Gastrocnemius medialis (tissue), 4 donors: ENCODE data around the gene TMEM43. TPM values are rescaled to one million over a fixed set of nuclear protein-coding genes. Genes with fewer than 3 reads are reported as not detected.
A peak's percentile ranks its signal among the peaks of the same experiment; 100 is the strongest.

ENCODE experiments used
- ATAC-seq, 2 donors: fragments of 150-250 bp; one replicate each; pipeline ENCODE4 v1.9.1; 2016
- DNase-seq, 2 donors: peaks; one replicate each; pipeline ENCODE4 v3.0.0-alpha.2; 2019
- H3K27ac ChIP-seq, 4 donors: fragments of 200-600 bp; sonication (generic); 1 replicate in 1 of 4; 2 replicates in 3 of 4; pipeline ENCODE4 v1.5.1; 2016 to 2018; ENCODE audit warnings: mild to moderate bottlenecking in 2 of 4, moderate library complexity in 1 of 4
- H3K27me3 ChIP-seq, 3 donors: fragments of 200-600 bp; sonication (generic) in 2 of 3; 1 replicate in 1 of 3; 2 replicates in 2 of 3; pipeline versions ENCODE4 v1.5.1 to v1.6.0; 2016 to 2019; ENCODE audit warnings: mild to moderate bottlenecking in 1 of 3, moderate library complexity in 1 of 3
- H3K36me3 ChIP-seq, 2 donors: fragments of 200-600 bp; sonication (generic) in 1 of 2; one replicate each; pipeline ENCODE4 v1.5.1; 2017 to 2018
- H3K4me1 ChIP-seq, 2 donors: fragments of 200-600 bp; sonication (generic) in 1 of 2; one replicate each; pipeline ENCODE4 v1.5.1; 2016 to 2017; ENCODE audit warnings: mild to moderate bottlenecking in 2 of 2
- H3K4me3 ChIP-seq, 4 donors: fragments of 200-600 bp; sonication (generic) in 3 of 4; 1 replicate in 1 of 4; 2 replicates in 3 of 4; pipeline ENCODE4 v1.5.1; 2016 to 2019; ENCODE audit warnings: mild to moderate bottlenecking in 2 of 4
- H3K9me3 ChIP-seq, 3 donors: fragments of 200-600 bp; sonication (generic) in 2 of 3; 1 replicate in 1 of 3; 2 replicates in 2 of 3; pipeline ENCODE4 v1.5.1; 2016 to 2019
- POLR2A ChIP-seq, 2 donors: fragments of 450-650 bp; IDR thresholded peaks; one replicate each; pipeline ENCODE4 v1.6.1; 2017; ENCODE audit warnings: antibody characterized with exemption in 2 of 2, mild to moderate bottlenecking in 2 of 2, moderate library complexity in 2 of 2
- in situ Hi-C, 4 donors: fragments of 200-750 bp; cut with MboI; loops; one replicate each; pipeline versions ENCODE4 v1.15.0 to v1.8.0; 2017; ENCODE audit warnings: low sequenced_read_pairs in 4 of 4
- intact Hi-C: fragments of 100-400 bp; cut with DNase I; formaldehyde crosslinking; loops from one replicate; pipeline ENCODE4 v1.15.1; 2023; ENCODE audit warnings: low total_unique reads
- total RNA-seq, 4 donors: library from RNA; depleted of rRNA; stranded (reverse); fragments of >200 nt; gene quantifications; one replicate each; pipeline versions ENCODE4 v1.1.0 to v1.2.3, GENCODE V29; 2016
- TF ChIP-seq, protein P1 (sequence below), 5 experiments: fragments of 450-650 bp in 3 of 5; fragments of 200-600 bp in 2 of 5; sonication (generic) in 2 of 5; IDR thresholded peaks in 4 of 5; conservative IDR thresholded peaks in 1 of 5; 1 replicate in 4 of 5; 2 replicates in 1 of 5; pipeline ENCODE4 v1.5.1; 2016 to 2019; ENCODE audit warnings: antibody characterized with exemption in 5 of 5, mild to moderate bottlenecking in 3 of 5, moderate library complexity in 3 of 5

The TMEM43 gene
- total RNA-seq, 4 donors from 2014 or later: 68.2 to 128 (median 78.6) TPM

GRCh38 chr3:14156843-14157561 is 32.1 kb downstream of the TMEM43 start:
- Histone ChIP-seq H3K4me1 (peaks cover 10 to 19% of the 10 kb centered on the region in 2 donors), H3K4me3 (no peak overlapping the region), H3K36me3 (peaks cover 0 to 63% of the 10 kb centered on the region in 2 donors), H3K27me3 (no peaks in the 10 kb centered on the region), H3K27ac (peak overlapping the region; percentile 72 to 85 (median 75)), H3K9me3 (peaks cover 0 to 4% (median 0%) of the 10 kb centered on the region in 3 donors)
- DNase-seq (peak; percentile 77 to 87), ATAC-seq (peak; percentile 96 to 99)
- in situ Hi-C loops (no loop called here), intact Hi-C loops (no loop called here)
- no peak for TF ChIP-seq POLR2A (IDR thresholded peaks at IDR 0.05)
- TF ChIP-seq, protein P1, sequence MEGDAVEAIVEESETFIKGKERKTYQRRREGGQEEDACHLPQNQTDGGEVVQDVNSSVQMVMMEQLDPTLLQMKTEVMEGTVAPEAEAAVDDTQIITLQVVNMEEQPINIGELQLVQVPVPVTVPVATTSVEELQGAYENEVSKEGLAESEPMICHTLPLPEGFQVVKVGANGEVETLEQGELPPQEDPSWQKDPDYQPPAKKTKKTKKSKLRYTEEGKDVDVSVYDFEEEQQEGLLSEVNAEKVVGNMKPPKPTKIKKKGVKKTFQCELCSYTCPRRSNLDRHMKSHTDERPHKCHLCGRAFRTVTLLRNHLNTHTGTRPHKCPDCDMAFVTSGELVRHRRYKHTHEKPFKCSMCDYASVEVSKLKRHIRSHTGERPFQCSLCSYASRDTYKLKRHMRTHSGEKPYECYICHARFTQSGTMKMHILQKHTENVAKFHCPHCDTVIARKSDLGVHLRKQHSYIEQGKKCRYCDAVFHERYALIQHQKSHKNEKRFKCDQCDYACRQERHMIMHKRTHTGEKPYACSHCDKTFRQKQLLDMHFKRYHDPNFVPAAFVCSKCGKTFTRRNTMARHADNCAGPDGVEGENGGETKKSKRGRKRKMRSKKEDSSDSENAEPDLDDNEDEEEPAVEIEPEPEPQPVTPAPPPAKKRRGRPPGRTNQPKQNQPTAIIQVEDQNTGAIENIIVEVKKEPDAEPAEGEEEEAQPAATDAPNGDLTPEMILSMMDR (IDR thresholded peaks at IDR 0.05 in 4 of 5, conservative IDR thresholded peaks at IDR 0.05 in 1 of 5): no peak

- peaks cover 0 to 68% of the 10 kb centered on the region in 2 donors for H3K36me3 ChIP-seq
Observed at GRCh38 chr3:14157951-14158350, 33.1 kb downstream of the TMEM43 start.

GRCh38 chr3:14158370-14158769 is 33.5 kb downstream of the TMEM43 start:
- peaks cover 0 to 6% (median 0%) of the 10 kb centered on the region in 3 donors for H3K9me3 ChIP-seq
- no peaks in the 10 kb centered on the region for H3K27me3 ChIP-seq
- no peak for ATAC-seq
- intact Hi-C loops: no loop called here
- no peak overlapping the region for H3K4me3 ChIP-seq
- TF ChIP-seq, protein P1 (IDR thresholded peaks at IDR 0.05 in 4 of 5, conservative IDR thresholded peaks at IDR 0.05 in 1 of 5): no peak
- no peak for TF ChIP-seq POLR2A (IDR thresholded peaks at IDR 0.05)
- in situ Hi-C loops: no loop called here
- peak overlapping the region in 2 of 4 donors; percentile 73 to 77 for H3K27ac ChIP-seq
- H3K36me3 ChIP-seq: peaks cover 0 to 72% of the 10 kb centered on the region in 2 donors
- DNase-seq: no peak
- H3K4me1 ChIP-seq: peaks cover 10 to 19% of the 10 kb centered on the region in 2 donors

More at GRCh38 chr3:14157951-14158350, 33.1 kb downstream of the TMEM43 start:
- Histone ChIP-seq H3K27ac (peak overlapping the region; percentile 72 to 85 (median 75)), H3K9me3 (peaks cover 0 to 6% (median 0%) of the 10 kb centered on the region in 3 donors), H3K4me3 (no peak overlapping the region), H3K27me3 (no peaks in the 10 kb centered on the region), H3K4me1 (peaks cover 10 to 19% of the 10 kb centered on the region in 2 donors)
- intact Hi-C loops: no loop called here
- in situ Hi-C loops: no loop called here
- TF ChIP-seq POLR2A (IDR thresholded peaks at IDR 0.05): no peak
- TF ChIP-seq, protein P1 (IDR thresholded peaks at IDR 0.05 in 4 of 5, conservative IDR thresholded peaks at IDR 0.05 in 1 of 5): no peak
- ATAC-seq (no peak), DNase-seq (no peak)

- H3K27ac ChIP-seq: no peak overlapping the region
- peaks cover 0 to 6% (median 0%) of the 10 kb centered on the region in 3 donors for H3K9me3 ChIP-seq
- in situ Hi-C loops (no loop called here), intact Hi-C loops (no loop called here)
- no peak overlapping the region for H3K4me3 ChIP-seq
- H3K27me3 ChIP-seq: no peaks in the 10 kb centered on the region
- H3K4me1 ChIP-seq: peaks cover 10 to 19% of the 10 kb centered on the region in 2 donors
- no peak for DNase-seq
- no peak for ATAC-seq
- TF ChIP-seq POLR2A (IDR thresholded peaks at IDR 0.05): no peak
- TF ChIP-seq, protein P1 (IDR thresholded peaks at IDR 0.05 in 4 of 5, conservative IDR thresholded peaks at IDR 0.05 in 1 of 5): no peak
- peaks cover 0 to 77% of the 10 kb centered on the region in 2 donors for H3K36me3 ChIP-seq
Observed at GRCh38 chr3:14159426-14159825, 34.6 kb downstream of the TMEM43 start.
